Common myeloid progenitor, CD34-positive (primary cell): Measurements from ENCODE around the gene BIRC5.

ENCODE experiments used
- CTCF ChIA-PET: fragments of 350-600 bp; sonication (Branson Sonifier 250); formaldehyde crosslinking; loops from one replicate; lab custom pipeline; 2021; ENCODE audit warnings: antibody characterized with exemption; lab: Charles Lee
- POLR2A ChIA-PET: fragments of 350-600 bp; sonication (Branson Sonifier 250); formaldehyde crosslinking; loops from one replicate; lab custom pipeline; 2021; ENCODE audit warnings: antibody characterized with exemption; lab: Charles Lee
- DNase-seq, 3 donors: peaks; one replicate each; pipeline versions ENCODE4 v3.0.0 to v3.0.0-alpha.2; 2013
- H3K27ac ChIP-seq, 2 experiments: 1 replicate in 1 of 2; 2 replicates in 1 of 2; pipeline ENCODE4 v1.7.0; 2013; ENCODE audit warnings: inconsistent platforms in 2 of 2, low read length in 2 of 2, mild to moderate bottlenecking in 2 of 2, low read depth in 1 of 2, moderate library complexity in 1 of 2; ENCODE audit not compliant: severe bottlenecking in 2 of 2, insufficient read depth in 1 of 2, poor library complexity in 1 of 2
- H3K27me3 ChIP-seq, 5 experiments: replicated peaks in 2 of 5; 1 replicate in 3 of 5; 2 replicates in 2 of 5; pipeline versions ENCODE4 v1.6.1 to v1.7.0; 2013; ENCODE audit warnings: low read length in 4 of 5, mild to moderate bottlenecking in 2 of 5, moderate library complexity in 2 of 5, inconsistent platforms in 1 of 5; ENCODE audit not compliant: insufficient read depth in 5 of 5, control insufficient read depth in 4 of 5
- H3K36me3 ChIP-seq, 4 experiments: 1 replicate in 2 of 4; 2 replicates in 2 of 4; pipeline versions ENCODE4 v1.6.1 to v1.7.0; 2013; ENCODE audit warnings: low read length in 3 of 4, control low read depth in 1 of 4, mild to moderate bottlenecking in 1 of 4; ENCODE audit not compliant: control insufficient read depth in 4 of 4, insufficient read depth in 4 of 4
- H3K4me1 ChIP-seq, 4 experiments: 1 replicate in 3 of 4; 2 replicates in 1 of 4; pipeline versions ENCODE4 v1.6.1 to v1.7.1; 2013; ENCODE audit warnings: low read length in 3 of 4, mild to moderate bottlenecking in 3 of 4, control low read depth in 1 of 4, inconsistent platforms in 1 of 4, moderate library complexity in 1 of 4; ENCODE audit not compliant: control insufficient read depth in 4 of 4, insufficient read depth in 4 of 4; ENCODE audit errors: control extremely low read depth in 1 of 4
- H3K4me3 ChIP-seq, 7 experiments: 1 replicate in 4 of 7; 2 replicates in 3 of 7; pipeline versions ENCODE4 v1.5.1 to v1.7.0; 2013; ENCODE audit warnings: mild to moderate bottlenecking in 7 of 7, low read length in 6 of 7, moderate library complexity in 6 of 7, inconsistent platforms in 2 of 7, low read depth in 2 of 7, control low read depth in 1 of 7; ENCODE audit not compliant: insufficient read depth in 4 of 7, control insufficient read depth in 1 of 7; ENCODE audit errors: extremely low read depth in 1 of 7
- H3K9me3 ChIP-seq, 5 experiments: 1 replicate in 4 of 5; 2 replicates in 1 of 5; pipeline versions ENCODE4 v1.6.1 to v1.7.1; 2013; ENCODE audit warnings: low read length in 4 of 5, mild to moderate bottlenecking in 2 of 5, inconsistent platforms in 1 of 5, low read depth in 1 of 5, moderate library complexity in 1 of 5; ENCODE audit not compliant: control insufficient read depth in 4 of 5, insufficient read depth in 2 of 5; ENCODE audit errors: control extremely low read depth in 1 of 5
- WGBS: methylation state at CpG from one replicate; pipeline ENCODE4 v1.1.5; 2013; ENCODE audit not compliant: insufficient coverage; 5-methylcytosine and 5-hydroxymethylcytosine counted together

The BIRC5 gene

DNA sequence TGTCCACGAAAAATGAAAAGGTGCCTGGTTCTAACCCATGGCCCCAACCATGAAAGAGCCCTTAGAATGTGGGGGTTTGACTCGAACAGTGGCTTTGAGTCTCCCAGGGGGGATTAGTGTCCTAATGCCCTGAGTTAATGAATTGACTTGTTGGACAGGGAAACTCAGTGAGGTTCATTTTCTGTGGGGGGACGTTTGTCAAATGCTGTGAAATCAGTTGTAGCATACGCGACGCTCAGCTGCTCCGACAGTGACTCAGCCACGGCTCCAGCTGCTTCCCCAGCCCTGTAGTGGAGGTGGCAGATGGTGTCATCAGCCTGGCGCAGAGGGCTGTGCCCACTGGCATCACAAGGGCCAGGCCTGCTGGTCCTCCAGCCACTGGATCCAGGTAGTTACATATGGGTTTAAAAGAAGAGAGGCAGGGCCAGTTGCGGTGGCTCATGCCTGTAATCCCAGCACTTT, 13.4 kb downstream of the BIRC5 start:
- peak in 2 of 3 donors; percentile 91 to 93 for DNase-seq
- POLR2A ChIA-PET, result interaction anchor here (1.6 kb wide), 1 partner anchor 28 kb away, joined by 3 read pairs; no protein-coding TSS in a partner anchor
- WGBS, result 88% methylated on average over 3 of the region's 10 CpGs
- Histone ChIP-seq H3K4me3 (peak overlapping the region in 1 of 7 experiments; percentile 61), H3K9me3 (no peaks in the 10 kb centered on the region), H3K27me3 (peaks cover 0 to 18% (median 13%) of the 10 kb centered on the region in 5 experiments), H3K4me1 (peaks cover 0 to 44% (median 29%) of the 10 kb centered on the region in 4 experiments), H3K27ac (no peak overlapping the region), H3K36me3 (peaks cover 0 to 29% (median 3%) of the 10 kb centered on the region in 4 experiments)
- CTCF ChIA-PET, result interaction anchor here (0.9 to 3.2 kb wide), 4 partner anchors 15 to 194 kb away, joined by 3 to 11 read pairs (median 3); no protein-coding TSS in a partner anchor

DNA sequence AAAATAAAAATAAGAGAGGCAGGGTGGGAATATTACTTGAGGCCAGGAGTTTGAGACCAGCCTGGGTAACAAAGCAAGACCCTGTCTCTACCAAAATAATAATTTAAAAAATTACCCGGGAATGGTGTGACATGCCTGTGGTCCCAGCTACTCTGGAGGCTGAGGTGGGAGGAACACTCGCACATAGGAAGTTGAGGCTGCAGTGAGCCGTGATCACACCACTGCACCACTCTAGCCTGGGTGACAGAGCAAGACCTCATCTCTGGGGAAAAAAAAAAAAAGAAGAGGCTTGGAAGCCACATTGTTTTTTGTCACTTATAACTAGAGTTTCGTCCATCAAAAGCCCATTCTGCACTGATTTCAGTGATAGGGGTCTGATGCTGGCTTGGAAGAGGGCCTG, 14.1 kb downstream of the BIRC5 start:
- CTCF ChIA-PET, result interaction anchor here (0.9 to 3.2 kb wide), 4 partner anchors 14 to 194 kb away, joined by 3 to 11 read pairs (median 3); no protein-coding TSS in a partner anchor
- H3K4me3 ChIP-seq, result no peak overlapping the region
- WGBS, result 89% methylated on average over 4 of the region's 4 CpGs
- peaks cover 0 to 43% (median 30%) of the 10 kb centered on the region in 4 experiments for H3K4me1 ChIP-seq
- peaks cover 0 to 23% (median 3%) of the 10 kb centered on the region in 4 experiments for H3K36me3 ChIP-seq
- no peak for DNase-seq
- no peaks in the 10 kb centered on the region for H3K9me3 ChIP-seq
- peaks cover 0 to 25% (median 19%) of the 10 kb centered on the region in 5 experiments for H3K27me3 ChIP-seq
- POLR2A ChIA-PET, result interaction anchor here (0.6 kb wide), 2 partner anchors 45 to 154 kb away, joined by 3 to 7 read pairs; no protein-coding TSS in a partner anchor
- no peak overlapping the region for H3K27ac ChIP-seq

DNA sequence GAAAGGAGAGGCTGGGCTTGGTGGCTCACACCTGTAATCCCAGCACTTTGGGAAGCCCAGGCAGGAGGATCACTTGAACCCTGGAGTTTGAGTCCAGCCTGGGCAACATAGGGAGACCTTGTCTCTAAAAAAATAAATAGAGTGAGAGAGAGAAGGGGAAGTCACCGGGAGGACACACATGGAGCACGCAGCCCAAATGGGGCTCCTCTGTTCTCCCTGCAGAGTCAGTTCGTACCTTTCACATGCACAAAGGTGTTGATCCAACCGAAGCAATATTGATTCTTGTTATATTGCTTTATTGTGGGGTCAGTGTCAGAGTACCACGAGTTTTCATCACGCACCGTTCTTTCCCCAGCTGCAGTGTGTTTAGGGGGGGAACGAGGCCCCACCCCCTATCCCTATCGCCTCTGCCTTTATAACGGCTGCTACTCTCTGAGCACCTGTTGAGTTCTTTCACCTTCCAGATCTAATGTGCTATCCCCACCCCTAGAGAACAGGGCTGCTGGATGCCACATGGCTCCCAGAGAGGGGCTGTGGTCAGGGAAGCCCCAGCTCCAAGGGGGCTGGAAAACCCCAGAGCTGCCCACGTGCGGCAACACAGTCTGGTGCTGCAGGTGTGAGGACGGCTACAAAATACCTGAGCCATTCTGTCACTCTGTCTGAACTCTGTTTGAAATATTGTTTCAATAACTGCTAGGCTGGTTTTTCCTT, 16.4 kb downstream of the BIRC5 start:
- DNase-seq, result no peak
- H3K36me3 ChIP-seq, result peaks cover 0 to under 1% (median 0%) of the 10 kb centered on the region in 4 experiments
- ChIA-PET POLR2A (interaction anchor here (0.6 kb wide), 1 partner anchor 19 kb away, joined by 3 read pairs; no protein-coding TSS in a partner anchor), CTCF (interaction anchor here (3.2 kb wide), 1 partner anchor 20 kb away, joined by 11 read pairs; no protein-coding TSS in a partner anchor)
- peaks cover 0 to 37% (median 27%) of the 10 kb centered on the region in 4 experiments for H3K4me1 ChIP-seq
- H3K27me3 ChIP-seq, result peaks cover 0 to 26% (median 19%) of the 10 kb centered on the region in 5 experiments
- no peak overlapping the region for H3K27ac ChIP-seq
- H3K9me3 ChIP-seq, result no peaks in the 10 kb centered on the region
- no peak overlapping the region for H3K4me3 ChIP-seq
- WGBS, result 93% methylated on average over 12 of the region's 13 CpGs

DNA sequence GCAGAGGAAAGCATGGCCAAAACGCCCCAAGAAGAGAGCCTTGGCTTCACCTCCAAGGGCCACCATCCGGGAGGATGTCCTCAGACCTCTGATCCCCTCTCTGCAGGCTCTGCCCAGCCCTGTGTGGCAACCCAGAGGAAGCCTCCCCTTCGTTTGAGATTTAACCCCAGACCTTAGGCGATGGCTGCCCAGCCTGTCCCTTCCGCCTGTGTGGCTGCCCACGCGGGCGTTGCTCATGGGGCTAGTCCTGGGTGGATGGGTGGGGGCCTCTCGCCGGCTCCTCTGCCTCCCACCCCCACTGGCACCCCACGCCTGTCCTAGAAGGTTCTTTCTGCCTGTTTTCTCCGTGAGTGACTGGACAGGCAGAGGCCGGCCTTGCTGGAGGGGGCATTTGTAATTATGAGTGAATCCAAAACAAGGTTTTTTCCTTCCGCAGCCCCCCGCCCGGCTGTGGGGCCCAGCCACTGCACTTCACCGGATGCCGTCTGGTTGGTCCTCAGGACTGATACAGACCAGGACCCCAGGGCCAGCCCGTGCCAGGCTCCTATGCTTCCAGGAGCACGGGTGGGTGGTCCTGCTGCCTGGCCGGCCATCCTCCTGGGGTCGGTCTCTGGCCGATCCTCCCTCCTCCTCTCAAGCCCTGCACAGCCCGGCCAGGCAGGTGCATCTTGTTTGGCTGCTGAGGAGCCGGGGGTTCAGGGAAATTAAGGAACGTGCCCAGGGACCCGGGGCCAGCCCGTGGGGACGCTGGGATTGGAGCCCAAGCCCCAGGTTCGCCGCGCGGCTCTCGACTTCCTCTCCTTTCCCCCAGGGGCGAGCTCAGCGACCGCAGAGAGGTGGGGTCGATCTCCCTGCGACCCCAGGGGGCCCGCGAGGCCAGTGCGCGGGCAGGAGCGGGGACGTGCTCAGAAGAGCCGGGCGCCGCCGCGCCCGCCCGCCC, 17.2 kb downstream of the BIRC5 start, which contains the start of gene TMEM235:
TMEM235 (plus strand) TSS at position 636 of the 940 bp plus-strand sequence. CDS start 393 bp downstream, outside the sequence.
- H3K27ac ChIP-seq, result no peak within 1 kb of the TSS
- peak in 2 of 3 donors; percentile 17 to 27 for DNase-seq
- peak within 1 kb of the TSS in 3 of 7 experiments; percentile 42 to 54 (median 43) for H3K4me3 ChIP-seq
- no peaks in the 10 kb centered on the region for H3K36me3 ChIP-seq
- H3K27me3 ChIP-seq, result peaks cover 0 to 26% (median 19%) of the 10 kb centered on the region in 5 experiments
- H3K9me3 ChIP-seq, result no peaks in the 10 kb centered on the region
- POLR2A ChIA-PET, result no interaction called here
- WGBS, result 41% methylated on average over 29 of the region's 52 CpGs
- H3K4me1 ChIP-seq, result peaks cover 0 to 35% (median 27%) of the 10 kb centered on the region in 4 experiments
- CTCF ChIA-PET, result interaction anchor here (1.0 kb wide), 2 partner anchors 18 to 191 kb away, joined by 3 to 5 read pairs; no protein-coding TSS in a partner anchor

DNA sequence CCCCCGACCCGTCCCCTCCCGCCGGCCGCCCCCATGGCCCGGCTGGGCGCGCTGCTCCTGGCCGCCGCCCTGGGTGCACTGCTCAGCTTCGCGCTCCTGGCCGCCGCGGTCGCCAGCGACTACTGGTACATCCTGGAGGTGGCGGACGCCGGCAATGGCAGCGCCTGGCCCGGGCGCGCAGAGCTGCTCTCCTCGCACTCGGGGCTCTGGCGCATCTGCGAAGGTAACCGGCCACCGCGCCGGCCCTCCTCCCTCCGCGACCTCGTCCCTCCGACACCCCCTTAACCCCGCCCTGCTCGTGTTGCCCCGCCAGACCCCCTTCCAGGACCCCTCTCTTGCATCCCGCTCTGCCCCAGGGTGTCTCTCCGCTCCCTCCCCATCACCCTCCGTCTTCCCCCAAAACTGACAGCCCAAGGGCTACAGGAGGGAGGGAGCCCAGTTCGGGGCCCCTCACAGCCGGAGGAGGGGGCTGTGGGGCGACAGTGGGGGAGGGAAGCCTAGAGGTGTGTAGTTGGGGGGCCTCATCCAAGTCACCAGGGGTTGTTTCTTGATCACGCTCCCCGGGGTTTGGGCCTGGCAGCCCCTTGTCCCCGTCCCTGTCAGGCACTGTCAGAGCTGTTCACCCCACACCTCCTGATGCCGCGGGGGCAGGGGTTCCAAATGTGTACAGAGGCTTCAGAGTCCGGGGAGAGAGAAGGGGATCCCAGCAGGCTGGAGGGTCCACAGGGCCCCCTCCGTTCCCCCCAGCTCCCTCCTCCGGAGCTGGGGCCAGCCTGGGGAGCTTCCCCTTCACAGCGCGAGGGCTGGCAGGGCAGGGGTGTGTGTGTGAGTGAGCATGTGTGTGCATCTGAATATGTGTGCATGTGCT, 18.2 kb downstream of the BIRC5 start:
- Histone ChIP-seq H3K9me3 (no peaks in the 10 kb centered on the region), H3K27ac (no peak overlapping the region), H3K4me3 (peak overlapping the region in 2 of 7 experiments; percentile 19 to 52), H3K4me1 (peaks cover 0 to 25% (median 18%) of the 10 kb centered on the region in 4 experiments), H3K27me3 (peaks cover 0 to 26% (median 19%) of the 10 kb centered on the region in 5 experiments), H3K36me3 (no peaks in the 10 kb centered on the region)
- DNase-seq, result peak in 2 of 3 donors; percentile 42 to 54
- CTCF ChIA-PET, result interaction anchor here (0.6 to 1.0 kb wide), 3 partner anchors 17 to 190 kb away, joined by 3 to 5 read pairs (median 3); no protein-coding TSS in a partner anchor
- POLR2A ChIA-PET, result no interaction called here
- WGBS, result 2% methylated on average over 44 of the region's 55 CpGs

DNA sequence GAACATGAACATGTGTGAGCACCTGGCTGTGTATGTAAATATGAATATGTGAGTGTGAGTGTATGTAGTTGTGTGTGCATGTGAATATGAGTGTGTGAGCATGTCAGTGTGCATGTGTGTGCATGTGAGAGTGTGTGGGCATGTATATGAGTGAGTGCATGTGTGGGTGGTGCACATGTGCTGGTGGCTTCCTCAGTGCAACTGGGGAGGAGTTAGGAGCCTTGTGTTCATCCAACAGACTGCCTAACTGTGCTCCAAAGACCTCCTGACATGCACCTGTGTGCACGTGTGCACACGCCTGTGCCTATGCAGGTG, 18.8 kb downstream of the BIRC5 start:
- no peaks in the 10 kb centered on the region for H3K36me3 ChIP-seq
- H3K4me1 ChIP-seq, result peaks cover 0 to 20% (median 15%) of the 10 kb centered on the region in 4 experiments
- no peaks in the 10 kb centered on the region for H3K9me3 ChIP-seq
- peaks cover 0 to 26% (median 19%) of the 10 kb centered on the region in 5 experiments for H3K27me3 ChIP-seq
- H3K4me3 ChIP-seq, result no peak overlapping the region
- ChIA-PET CTCF (interaction anchor here (0.6 kb wide), 1 partner anchor 37 kb away, joined by 3 read pairs; no protein-coding TSS in a partner anchor), POLR2A (no interaction called here)
- 94% methylated on average over 2 of the region's 2 CpGs for WGBS
- no peak overlapping the region for H3K27ac ChIP-seq
- DNase-seq, result peak in 1 of 3 donors; percentile 49
